Hepatocyte (in vitro differentiated cells): ENCODE measurements around the gene HSD17B1. TPM values are rescaled to one million over a fixed set of nuclear protein-coding genes. Genes with fewer than 3 reads are reported as not detected.

Experiments used
- DNase-seq: peaks from one replicate; pipeline ENCODE4 v3.0.0-alpha.2; 2016; ENCODE audit warnings: low spot score
- H2AFZ ChIP-seq: fragments of 200-600 bp; sonication (generic); 2 replicates; pipeline ENCODE4 v1.6.0; 2016; ENCODE audit warnings: antibody characterized with exemption, mild to moderate bottlenecking
- H3K27ac ChIP-seq: fragments of 200-600 bp; sonication (generic); 2 replicates; pipeline ENCODE4 v1.5.1; 2016; ENCODE audit warnings: mild to moderate bottlenecking
- H3K27me3 ChIP-seq: fragments of 200-600 bp; sonication (generic); 2 replicates; pipeline ENCODE4 v1.6.1; 2016
- H3K36me3 ChIP-seq: fragments of 200-600 bp; sonication (generic); replicated peaks from 2 replicates; pipeline ENCODE4 v1.5.1; 2016; ENCODE audit warnings: low read depth; ENCODE audit not compliant: insufficient read depth
- H3K4me1 ChIP-seq: fragments of 200-600 bp; sonication (generic); 2 replicates; pipeline ENCODE4 v1.5.1; 2016; ENCODE audit warnings: mild to moderate bottlenecking, moderate library complexity; ENCODE audit not compliant: insufficient read depth
- H3K4me2 ChIP-seq: fragments of 200-600 bp; sonication (generic); 2 replicates; pipeline ENCODE4 v1.6.0; 2016
- H3K4me3 ChIP-seq: fragments of 200-600 bp; sonication (generic); 2 replicates; pipeline ENCODE4 v1.5.1; 2016; ENCODE audit warnings: mild to moderate bottlenecking
- H3K79me2 ChIP-seq: fragments of 200-600 bp; sonication (generic); 2 replicates; pipeline ENCODE4 v1.6.0; 2017; ENCODE audit warnings: mild to moderate bottlenecking
- H3K9me2 ChIP-seq: fragments of 200-600 bp; sonication (generic); replicated peaks from 2 replicates; pipeline ENCODE4 v1.6.0; 2017; ENCODE audit warnings: mild to moderate bottlenecking; ENCODE audit not compliant: insufficient read depth
- H3K9me3 ChIP-seq: fragments of 200-600 bp; sonication (generic); 2 replicates; pipeline ENCODE4 v1.5.1; 2016; ENCODE audit warnings: low read depth, mild to moderate bottlenecking
- H4K20me1 ChIP-seq: fragments of 200-600 bp; sonication (generic); 2 replicates; pipeline ENCODE4 v1.6.0; 2016; ENCODE audit warnings: mild to moderate bottlenecking; ENCODE audit not compliant: insufficient read depth, poor library complexity, severe bottlenecking
- EZH2 ChIP-seq: fragments of 200-600 bp; sonication (generic); IDR thresholded peaks from 2 replicates; pipeline ENCODE4 v1.6.1; 2016; ENCODE audit warnings: antibody characterized with exemption, mild to moderate bottlenecking, borderline replicate concordance
- EZH2phosphoT487 ChIP-seq: fragments of 200-600 bp; sonication (generic); IDR thresholded peaks from one replicate; pipeline ENCODE4 v1.6.1; 2018; ENCODE audit warnings: antibody characterized with exemption, mild to moderate bottlenecking, low read depth, moderate library complexity; ENCODE audit not compliant: unreplicated experiment, severe bottlenecking
- WGBS: methylation state at CpG from one replicate; pipeline ENCODE4 v1.1.6; 2016; ENCODE audit warnings: low lambda C conversion rate; ENCODE audit errors: missing lambda C conversion rate; 5-methylcytosine and 5-hydroxymethylcytosine counted together
- polyA plus RNA-seq: library from polyadenylated mRNA; unstranded; fragments of >200 nt; fragmentation: Nextera tagmentation; extraction: Ambion mirVana; gene quantifications from 2 replicates; pipeline ENCODE4 v1.2.1, GENCODE V29; 2016
- total RNA-seq: library from RNA; depleted of rRNA; stranded (reverse); fragments of >200 nt; gene quantifications from 2 replicates; pipeline ENCODE4 v1.2.3, GENCODE V29; 2014
- TF ChIP-seq, protein P1 (sequence below): fragments of 200-600 bp; sonication (generic); IDR thresholded peaks from 2 replicates; pipeline ENCODE4 v1.5.1; 2016; ENCODE audit warnings: antibody characterized with exemption, mild to moderate bottlenecking; ENCODE audit not compliant: poor library complexity

HSD17B1 gene
- total and polyA plus RNA-seq, 2 experiments from 2014 or later: 2.7 to 6.6 TPM

GRCh38 chr17:42531455-42532354 lies 21.0 kb upstream of the HSD17B1 start:
- Histone ChIP-seq H3K9me2 (no peaks in the 10 kb centered on the region), H3K27me3 (no peaks in the 10 kb centered on the region), H3K36me3 (no peaks in the 10 kb centered on the region), H4K20me1 (no peaks in the 10 kb centered on the region), H3K79me2 (peaks cover 9% of the 10 kb centered on the region), H3K4me2 (peak overlapping the region; percentile 79), H2AFZ (no peak overlapping the region), H3K9me3 (no peaks in the 10 kb centered on the region), H3K27ac (peak overlapping the region; percentile 83), H3K4me3 (peak overlapping the region; percentile 30), H3K4me1 (peaks cover 30% of the 10 kb centered on the region)
- 7% methylated on average over 60 of the region's 60 CpGs for WGBS
- peak; percentile 86 for DNase-seq
- TF ChIP-seq, protein P1, sequence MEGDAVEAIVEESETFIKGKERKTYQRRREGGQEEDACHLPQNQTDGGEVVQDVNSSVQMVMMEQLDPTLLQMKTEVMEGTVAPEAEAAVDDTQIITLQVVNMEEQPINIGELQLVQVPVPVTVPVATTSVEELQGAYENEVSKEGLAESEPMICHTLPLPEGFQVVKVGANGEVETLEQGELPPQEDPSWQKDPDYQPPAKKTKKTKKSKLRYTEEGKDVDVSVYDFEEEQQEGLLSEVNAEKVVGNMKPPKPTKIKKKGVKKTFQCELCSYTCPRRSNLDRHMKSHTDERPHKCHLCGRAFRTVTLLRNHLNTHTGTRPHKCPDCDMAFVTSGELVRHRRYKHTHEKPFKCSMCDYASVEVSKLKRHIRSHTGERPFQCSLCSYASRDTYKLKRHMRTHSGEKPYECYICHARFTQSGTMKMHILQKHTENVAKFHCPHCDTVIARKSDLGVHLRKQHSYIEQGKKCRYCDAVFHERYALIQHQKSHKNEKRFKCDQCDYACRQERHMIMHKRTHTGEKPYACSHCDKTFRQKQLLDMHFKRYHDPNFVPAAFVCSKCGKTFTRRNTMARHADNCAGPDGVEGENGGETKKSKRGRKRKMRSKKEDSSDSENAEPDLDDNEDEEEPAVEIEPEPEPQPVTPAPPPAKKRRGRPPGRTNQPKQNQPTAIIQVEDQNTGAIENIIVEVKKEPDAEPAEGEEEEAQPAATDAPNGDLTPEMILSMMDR: peak; percentile 39
- TF ChIP-seq EZH2phosphoT487: no peak
- TF ChIP-seq EZH2: no peak

- no peak for TF ChIP-seq EZH2phosphoT487
- TF ChIP-seq EZH2: no peak
- TF ChIP-seq, protein P1: no peak
- DNase-seq: no peak
- WGBS: 52% methylated on average over 26 of the region's 26 CpGs
Observed at GRCh38 chr17:42535155-42536047, 17.3 kb upstream of the HSD17B1 start.

GRCh38 chr17:42536048-42536371 lies 16.7 kb upstream of the HSD17B1 start, which contains the start of gene NAGLU:
NAGLU (plus strand) TSS chr17:42536241; CDS start chr17:42536273, 32 bp downstream.
- WGBS: 1% methylated on average over 22 of the region's 40 CpGs
- Histone ChIP-seq H3K9me2 (no peaks in the 10 kb centered on the region), H3K4me2 (peak within 1 kb of the TSS; percentile 99), H3K9me3 (no peaks in the 10 kb centered on the region), H2AFZ (peak within 1 kb of the TSS; percentile 69), H3K4me1 (peaks cover 22% of the 10 kb centered on the region), H3K36me3 (no peaks in the 10 kb centered on the region), H3K27me3 (no peaks in the 10 kb centered on the region), H3K27ac (peak within 1 kb of the TSS; percentile 77), H3K79me2 (peaks cover 25% of the 10 kb centered on the region), H4K20me1 (no peaks in the 10 kb centered on the region), H3K4me3 (peak within 1 kb of the TSS; percentile 85)
- TF ChIP-seq, protein P1: no peak
- no peak for TF ChIP-seq EZH2
- TF ChIP-seq EZH2phosphoT487: no peak
- peak; percentile 96 for DNase-seq

More at GRCh38 chr17:42535155-42536047, 17.3 kb upstream of the HSD17B1 start:
- H3K36me3 ChIP-seq: no peaks in the 10 kb centered on the region
- H3K27me3 ChIP-seq: no peaks in the 10 kb centered on the region
- H3K4me3 ChIP-seq: peak overlapping the region; percentile 13
- peak overlapping the region; percentile 70 for H3K4me2 ChIP-seq
- H3K79me2 ChIP-seq: peaks cover 25% of the 10 kb centered on the region
- peak overlapping the region; percentile 61 for H2AFZ ChIP-seq
- no peaks in the 10 kb centered on the region for H3K9me3 ChIP-seq
- H4K20me1 ChIP-seq: no peaks in the 10 kb centered on the region
- peaks cover 24% of the 10 kb centered on the region for H3K4me1 ChIP-seq
- no peaks in the 10 kb centered on the region for H3K9me2 ChIP-seq
- H3K27ac ChIP-seq: peak overlapping the region; percentile 77
